ENCODE measurements around the gene ANKRD34A. TPM values are rescaled to one million over a fixed set of nuclear protein-coding genes. Genes with fewer than 3 reads are reported as not detected.

Gene ANKRD34A
- total RNA-seq, 1 experiment from 2014 or later: 0.22 TPM

DNA sequence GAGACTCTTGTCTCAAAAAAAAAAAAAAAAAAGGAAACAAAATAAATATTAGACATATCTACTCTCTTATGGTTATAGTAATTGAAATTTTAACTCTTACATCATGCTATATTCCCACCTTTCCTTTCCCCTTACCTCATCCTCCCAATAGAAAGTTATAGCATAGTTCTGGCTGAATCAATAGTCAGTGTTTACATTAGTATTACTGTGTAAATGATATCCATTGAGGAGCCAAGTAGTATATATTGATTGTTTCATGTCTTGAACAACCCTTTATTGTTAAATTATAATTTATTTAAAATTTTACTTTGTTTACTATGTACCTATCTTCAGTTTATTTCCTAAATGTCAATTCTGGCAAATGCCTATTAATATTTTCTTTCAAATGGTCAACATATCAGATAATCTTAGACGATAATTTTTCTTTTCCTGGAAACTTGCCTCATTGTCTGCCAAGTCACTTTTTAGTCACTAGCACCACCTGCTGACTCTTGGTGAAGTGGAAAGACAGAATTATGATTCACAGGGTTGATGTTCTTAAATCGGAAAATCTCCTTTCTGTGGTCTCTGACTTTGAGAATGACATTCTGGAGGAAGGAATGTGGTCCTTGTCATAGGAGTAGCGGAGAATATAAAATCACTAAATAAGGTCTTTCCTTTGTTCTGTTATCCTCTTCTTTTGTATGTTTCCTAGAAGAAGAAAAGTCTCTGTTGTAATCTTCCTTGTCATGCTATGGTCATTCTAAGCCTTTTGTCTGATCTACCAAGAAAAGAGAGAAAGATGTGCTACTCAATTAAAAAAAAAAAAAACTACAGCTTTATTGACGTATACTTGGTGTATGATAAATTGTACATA, 48.6 kb upstream of the ANKRD34A start:
- Mint-ChIP-seq H3K9me3 (no peaks in the 10 kb centered on the region), H3K4me3 (no peak overlapping the region), H3K4me1 (no peaks in the 10 kb centered on the region), H3K27me3 (ENCODE audit: low read depth) (peaks cover 21% of the 10 kb centered on the region), H3K36me3 (no peaks in the 10 kb centered on the region), H3K27ac (no peak overlapping the region)
- TF ChIP-seq, protein P1, sequence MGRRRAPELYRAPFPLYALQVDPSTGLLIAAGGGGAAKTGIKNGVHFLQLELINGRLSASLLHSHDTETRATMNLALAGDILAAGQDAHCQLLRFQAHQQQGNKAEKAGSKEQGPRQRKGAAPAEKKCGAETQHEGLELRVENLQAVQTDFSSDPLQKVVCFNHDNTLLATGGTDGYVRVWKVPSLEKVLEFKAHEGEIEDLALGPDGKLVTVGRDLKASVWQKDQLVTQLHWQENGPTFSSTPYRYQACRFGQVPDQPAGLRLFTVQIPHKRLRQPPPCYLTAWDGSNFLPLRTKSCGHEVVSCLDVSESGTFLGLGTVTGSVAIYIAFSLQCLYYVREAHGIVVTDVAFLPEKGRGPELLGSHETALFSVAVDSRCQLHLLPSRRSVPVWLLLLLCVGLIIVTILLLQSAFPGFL (CRISPR knock-in tag; IDR thresholded peaks at IDR 0.05; ENCODE audit: borderline replicate concordance): no peak
- TF ChIP-seq SOX15 (CRISPR knock-in tag; IDR thresholded peaks at IDR 0.05) (no peak), ZBTB21 (CRISPR knock-in tag; IDR thresholded peaks at IDR 0.05; ENCODE audit: borderline replicate concordance) (no peak), ZNF396 (CRISPR knock-in tag; IDR thresholded peaks at IDR 0.05; ENCODE audit: borderline replicate concordance) (no peak), NR2C2 (CRISPR knock-in tag; IDR thresholded peaks at IDR 0.05) (no peak), ZNF232 (CRISPR knock-in tag; IDR thresholded peaks at IDR 0.05) (no peak), ZNF671 (CRISPR knock-in tag; IDR thresholded peaks at IDR 0.05) (no peak), ZNF423 (CRISPR knock-in tag; IDR thresholded peaks at IDR 0.05) (no peak), ATF1 (CRISPR knock-in tag; IDR thresholded peaks at IDR 0.05) (no peak)
- TF ChIP-seq, protein P2, sequence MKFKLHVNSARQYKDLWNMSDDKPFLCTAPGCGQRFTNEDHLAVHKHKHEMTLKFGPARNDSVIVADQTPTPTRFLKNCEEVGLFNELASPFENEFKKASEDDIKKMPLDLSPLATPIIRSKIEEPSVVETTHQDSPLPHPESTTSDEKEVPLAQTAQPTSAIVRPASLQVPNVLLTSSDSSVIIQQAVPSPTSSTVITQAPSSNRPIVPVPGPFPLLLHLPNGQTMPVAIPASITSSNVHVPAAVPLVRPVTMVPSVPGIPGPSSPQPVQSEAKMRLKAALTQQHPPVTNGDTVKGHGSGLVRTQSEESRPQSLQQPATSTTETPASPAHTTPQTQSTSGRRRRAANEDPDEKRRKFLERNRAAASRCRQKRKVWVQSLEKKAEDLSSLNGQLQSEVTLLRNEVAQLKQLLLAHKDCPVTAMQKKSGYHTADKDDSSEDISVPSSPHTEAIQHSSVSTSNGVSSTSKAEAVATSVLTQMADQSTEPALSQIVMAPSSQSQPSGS (CRISPR knock-in tag; IDR thresholded peaks at IDR 0.05; ENCODE audit: borderline replicate concordance, low read depth): no peak
- TF ChIP-seq, protein P3, sequence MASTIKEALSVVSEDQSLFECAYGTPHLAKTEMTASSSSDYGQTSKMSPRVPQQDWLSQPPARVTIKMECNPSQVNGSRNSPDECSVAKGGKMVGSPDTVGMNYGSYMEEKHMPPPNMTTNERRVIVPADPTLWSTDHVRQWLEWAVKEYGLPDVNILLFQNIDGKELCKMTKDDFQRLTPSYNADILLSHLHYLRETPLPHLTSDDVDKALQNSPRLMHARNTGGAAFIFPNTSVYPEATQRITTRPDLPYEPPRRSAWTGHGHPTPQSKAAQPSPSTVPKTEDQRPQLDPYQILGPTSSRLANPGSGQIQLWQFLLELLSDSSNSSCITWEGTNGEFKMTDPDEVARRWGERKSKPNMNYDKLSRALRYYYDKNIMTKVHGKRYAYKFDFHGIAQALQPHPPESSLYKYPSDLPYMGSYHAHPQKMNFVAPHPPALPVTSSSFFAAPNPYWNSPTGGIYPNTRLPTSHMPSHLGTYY (CRISPR knock-in tag; IDR thresholded peaks at IDR 0.05): no peak
- TF ChIP-seq, protein P4, sequence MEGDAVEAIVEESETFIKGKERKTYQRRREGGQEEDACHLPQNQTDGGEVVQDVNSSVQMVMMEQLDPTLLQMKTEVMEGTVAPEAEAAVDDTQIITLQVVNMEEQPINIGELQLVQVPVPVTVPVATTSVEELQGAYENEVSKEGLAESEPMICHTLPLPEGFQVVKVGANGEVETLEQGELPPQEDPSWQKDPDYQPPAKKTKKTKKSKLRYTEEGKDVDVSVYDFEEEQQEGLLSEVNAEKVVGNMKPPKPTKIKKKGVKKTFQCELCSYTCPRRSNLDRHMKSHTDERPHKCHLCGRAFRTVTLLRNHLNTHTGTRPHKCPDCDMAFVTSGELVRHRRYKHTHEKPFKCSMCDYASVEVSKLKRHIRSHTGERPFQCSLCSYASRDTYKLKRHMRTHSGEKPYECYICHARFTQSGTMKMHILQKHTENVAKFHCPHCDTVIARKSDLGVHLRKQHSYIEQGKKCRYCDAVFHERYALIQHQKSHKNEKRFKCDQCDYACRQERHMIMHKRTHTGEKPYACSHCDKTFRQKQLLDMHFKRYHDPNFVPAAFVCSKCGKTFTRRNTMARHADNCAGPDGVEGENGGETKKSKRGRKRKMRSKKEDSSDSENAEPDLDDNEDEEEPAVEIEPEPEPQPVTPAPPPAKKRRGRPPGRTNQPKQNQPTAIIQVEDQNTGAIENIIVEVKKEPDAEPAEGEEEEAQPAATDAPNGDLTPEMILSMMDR (IDR thresholded peaks at IDR 0.05): no peak
- CTCF ChIA-PET: interaction anchor here (0.6 to 3.0 kb wide), 11 partner anchors 9 to 168 kb away, joined by 3 to 29 read pairs (median 4); partner anchors contain the start of genes LIX1L, NUDT17 and PIAS3
- ATAC-seq (no peak), DNase-seq (ENCODE audit: low spot score) (no peak)
- POLR2A ChIA-PET: no interaction called here

DNA sequence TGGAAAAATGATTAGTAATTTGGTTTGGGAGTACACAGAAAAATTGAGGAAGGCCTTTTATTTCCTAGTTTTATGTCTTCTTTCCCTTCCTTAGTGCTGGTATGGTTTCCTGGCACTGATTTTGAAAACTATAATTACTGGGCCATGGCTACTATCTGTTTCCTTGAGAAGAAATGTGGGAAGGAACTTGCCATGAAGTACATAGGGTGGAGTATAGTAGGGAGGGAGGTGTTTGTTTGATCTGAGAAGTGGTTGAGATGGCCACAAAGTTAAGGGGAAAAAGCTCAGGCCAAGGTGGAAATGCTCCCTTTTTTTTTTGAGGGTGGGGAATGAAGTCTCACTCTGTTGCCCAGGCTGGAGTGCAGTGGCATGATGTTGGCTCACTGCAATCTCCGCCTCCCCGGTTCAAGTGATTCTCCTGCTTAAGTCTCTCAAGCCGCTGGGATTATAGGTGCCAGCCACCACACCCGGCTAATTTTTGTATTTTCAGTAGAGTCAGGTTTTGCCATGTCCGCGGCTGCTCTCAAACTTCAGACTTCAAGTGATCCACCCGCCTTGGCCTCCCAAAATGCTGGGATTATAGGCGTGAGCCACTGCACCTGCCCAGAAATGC, 45.9 kb upstream of the ANKRD34A start:
- POLR2A ChIA-PET: interaction anchor here (0.6 kb wide), 2 partner anchors 25 to 152 kb away, joined by 4 read pairs; partner anchors contain the start of gene PIAS3
- ATAC-seq (no peak), DNase-seq (ENCODE audit: low spot score) (no peak)
- Mint-ChIP-seq H3K4me1 (no peaks in the 10 kb centered on the region), H3K36me3 (no peaks in the 10 kb centered on the region), H3K27me3 (ENCODE audit: low read depth) (no peaks in the 10 kb centered on the region; the same call in 1 of the 2 replicates), H3K27ac (no peak overlapping the region), H3K4me3 (no peak overlapping the region), H3K9me3 (no peaks in the 10 kb centered on the region)
- CTCF ChIA-PET: interaction anchor here (2.1 to 3.0 kb wide), 2 partner anchors 33 to 165 kb away, joined by 9 to 29 read pairs; partner anchors contain the start of gene NUDT17
- TF ChIP-seq RELA (CRISPR knock-in tag; IDR thresholded peaks at IDR 0.05; ENCODE audit: borderline replicate concordance) (no peak), JUN (CRISPR knock-in tag; IDR thresholded peaks at IDR 0.05) (no peak), NFE2L1 (CRISPR knock-in tag; IDR thresholded peaks at IDR 0.05) (no peak), TP53 (CRISPR knock-in tag; IDR thresholded peaks at IDR 0.05) (no peak), TEAD1 (CRISPR knock-in tag; IDR thresholded peaks at IDR 0.05) (no peak), ZNF121 (CRISPR knock-in tag; IDR thresholded peaks at IDR 0.05) (no peak), HMGA2 (CRISPR knock-in tag; IDR thresholded peaks at IDR 0.05) (no peak), MXD4 (CRISPR knock-in tag; IDR thresholded peaks at IDR 0.05; ENCODE audit: borderline replicate concordance) (no peak)
- TF ChIP-seq, protein P5, sequence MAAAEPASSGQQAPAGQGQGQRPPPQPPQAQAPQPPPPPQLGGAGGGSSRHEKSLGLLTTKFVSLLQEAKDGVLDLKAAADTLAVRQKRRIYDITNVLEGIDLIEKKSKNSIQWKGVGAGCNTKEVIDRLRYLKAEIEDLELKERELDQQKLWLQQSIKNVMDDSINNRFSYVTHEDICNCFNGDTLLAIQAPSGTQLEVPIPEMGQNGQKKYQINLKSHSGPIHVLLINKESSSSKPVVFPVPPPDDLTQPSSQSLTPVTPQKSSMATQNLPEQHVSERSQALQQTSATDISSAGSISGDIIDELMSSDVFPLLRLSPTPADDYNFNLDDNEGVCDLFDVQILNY (CRISPR knock-in tag; IDR thresholded peaks at IDR 0.05): no peak
- TF ChIP-seq, protein P4 (IDR thresholded peaks at IDR 0.05): no peak
